ENCODE data around the gene SEC22A. TPM values are rescaled to one million over a fixed set of nuclear protein-coding genes. Genes with fewer than 3 reads are reported as not detected.

Gene SEC22A
- total RNA-seq, 1 donor from 2014 or later: 26.9 TPM

DNA sequence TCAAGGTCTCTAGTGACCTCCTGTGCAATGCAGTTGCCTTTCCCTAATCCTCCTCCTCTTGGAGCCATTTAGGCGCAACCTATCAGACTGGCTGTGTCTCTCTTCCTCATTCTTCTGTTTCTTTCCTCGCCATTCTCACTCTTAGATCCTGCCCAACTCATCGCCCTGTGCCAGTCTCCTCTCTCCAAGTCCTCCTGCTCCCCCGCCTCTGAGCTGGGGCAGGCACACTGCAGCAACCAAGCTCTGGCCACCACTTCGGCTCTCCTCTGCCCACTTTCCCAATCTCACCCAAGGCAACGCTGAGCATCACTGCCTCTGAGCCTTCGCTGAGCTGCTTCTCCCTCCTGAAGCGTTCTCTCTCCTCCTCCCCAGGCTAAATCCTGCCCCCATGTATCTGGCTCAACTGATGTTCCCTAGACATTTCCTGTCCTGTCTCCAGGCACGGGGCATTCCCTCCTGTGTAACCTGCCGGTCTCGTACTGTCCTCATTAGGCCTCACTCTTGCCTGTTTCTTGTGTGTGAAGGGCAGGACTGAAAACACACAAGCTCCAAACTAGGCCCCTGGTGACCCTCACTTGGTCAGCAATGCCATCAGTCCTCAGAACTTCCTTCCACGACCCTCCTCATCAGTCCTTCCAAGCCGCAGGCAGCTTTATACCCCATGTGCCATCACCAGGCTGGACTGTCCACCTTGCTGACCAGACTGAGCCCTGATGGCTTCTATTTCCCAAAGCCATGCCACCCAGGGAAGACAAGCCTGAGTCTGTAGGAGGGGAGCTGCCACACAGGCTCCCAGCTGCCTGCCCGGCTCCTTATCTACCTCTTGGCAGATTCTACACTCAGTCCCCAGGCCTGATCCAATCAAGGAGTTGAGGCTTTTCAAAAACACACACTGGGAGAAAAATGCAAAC, 85.6 kb downstream of the SEC22A start:
- H3K36me3 ChIP-seq (ENCODE audit: control insufficient read depth, insufficient read depth, low read length): no peaks in the 10 kb centered on the region
- H3K4me3 ChIP-seq (ENCODE audit: low read depth, low read length): no peak overlapping the region
- no peak for DNase-seq (ENCODE audit: low read depth)
- peaks cover 3% of the 10 kb centered on the region for H3K27me3 ChIP-seq (ENCODE audit: control insufficient read depth, insufficient read depth, low read length)
- no peak for TF ChIP-seq CTCF (IDR thresholded peaks at IDR 0.05; ENCODE audit: insufficient read depth, low read length, poor library complexity, severe bottlenecking)

DNA sequence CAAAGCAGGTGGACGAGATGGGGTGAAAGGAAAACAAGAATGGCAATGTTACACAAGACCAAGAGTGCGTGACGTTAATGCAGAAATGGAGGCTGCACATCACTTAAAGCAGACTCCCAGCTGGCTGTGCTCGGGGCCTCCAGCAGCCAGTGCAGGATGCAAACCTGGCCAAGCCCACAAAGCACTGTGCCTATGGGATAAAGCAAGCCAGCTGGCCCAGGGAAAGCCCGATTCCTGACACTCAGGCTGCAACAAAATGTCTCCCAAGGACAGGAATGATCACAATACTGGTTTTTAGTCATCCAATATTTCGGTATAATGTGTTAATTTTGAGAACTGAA, 86.2 kb downstream of the SEC22A start:
- peaks cover 3% of the 10 kb centered on the region for H3K27me3 ChIP-seq (ENCODE audit: control insufficient read depth, insufficient read depth, low read length)
- H3K4me3 ChIP-seq (ENCODE audit: low read depth, low read length): no peak overlapping the region
- DNase-seq (ENCODE audit: low read depth): no peak
- TF ChIP-seq CTCF (IDR thresholded peaks at IDR 0.05; ENCODE audit: insufficient read depth, low read length, poor library complexity, severe bottlenecking): no peak
- H3K36me3 ChIP-seq (ENCODE audit: control insufficient read depth, insufficient read depth, low read length): no peaks in the 10 kb centered on the region

- no peak for TF ChIP-seq CTCF (IDR thresholded peaks at IDR 0.05; ENCODE audit: insufficient read depth, low read length, poor library complexity, severe bottlenecking)
- Histone ChIP-seq H3K27me3 (ENCODE audit: control insufficient read depth, insufficient read depth, low read length) (peaks cover 4% of the 10 kb centered on the region), H3K4me3 (ENCODE audit: low read depth, low read length) (no peak overlapping the region), H3K36me3 (ENCODE audit: control insufficient read depth, insufficient read depth, low read length) (no peaks in the 10 kb centered on the region)
- DNase-seq (ENCODE audit: low read depth): no peak
Measured at GRCh38 chr3:123289391-123290106, 87.8 kb downstream of the SEC22A start.

DNA sequence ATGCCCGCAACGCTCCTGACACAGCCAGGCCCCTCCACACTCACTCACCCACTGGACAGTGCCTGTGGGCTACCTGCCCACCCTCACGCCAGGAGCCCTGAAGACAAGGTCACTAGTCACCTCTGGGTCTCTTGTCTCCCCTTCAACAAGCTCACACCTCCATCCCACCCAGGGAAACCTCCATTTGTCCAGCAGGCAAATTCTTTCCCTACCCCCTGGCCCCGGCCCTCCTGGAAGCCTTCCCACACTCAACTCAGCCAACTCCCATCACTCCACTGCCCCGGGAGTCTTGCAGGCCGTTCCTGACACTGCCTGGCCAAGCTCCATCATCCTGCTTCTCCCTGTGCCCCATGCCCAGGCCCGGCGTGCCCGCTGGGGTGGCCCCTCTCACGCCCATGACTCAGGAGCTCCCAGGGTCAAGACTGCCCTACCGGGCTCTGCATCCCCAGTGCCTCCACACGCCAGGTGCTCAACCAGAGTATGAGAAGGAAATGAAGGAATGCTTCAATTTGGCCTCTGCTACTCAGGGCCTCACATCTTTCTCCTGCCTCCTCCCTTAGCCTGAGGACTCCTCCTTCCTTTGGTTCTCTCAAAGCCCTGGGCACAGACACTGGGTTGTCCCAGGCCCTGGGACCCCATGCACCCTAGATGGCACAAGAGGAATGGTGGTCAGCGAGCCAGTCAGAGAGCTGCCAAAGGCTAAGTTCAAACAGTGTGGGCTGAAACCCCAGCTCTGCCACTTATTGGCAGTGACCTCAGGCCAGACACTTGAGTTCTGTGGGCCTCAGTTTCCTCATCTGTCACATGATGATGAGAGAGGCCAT, 88.6 kb downstream of the SEC22A start:
- Histone ChIP-seq H3K36me3 (ENCODE audit: control insufficient read depth, insufficient read depth, low read length) (no peaks in the 10 kb centered on the region), H3K4me3 (ENCODE audit: low read depth, low read length) (no peak overlapping the region), H3K27me3 (ENCODE audit: control insufficient read depth, insufficient read depth, low read length) (peaks cover 7% of the 10 kb centered on the region)
- no peak for DNase-seq (ENCODE audit: low read depth)
- TF ChIP-seq CTCF (IDR thresholded peaks at IDR 0.05; ENCODE audit: insufficient read depth, low read length, poor library complexity, severe bottlenecking): no peak

GRCh38 chr3:123290962-123291361, 89.2 kb downstream of the SEC22A start:
- peaks cover 10% of the 10 kb centered on the region for H3K27me3 ChIP-seq (ENCODE audit: control insufficient read depth, insufficient read depth, low read length)
- H3K4me3 ChIP-seq (ENCODE audit: low read depth, low read length): no peak overlapping the region
- no peaks in the 10 kb centered on the region for H3K36me3 ChIP-seq (ENCODE audit: control insufficient read depth, insufficient read depth, low read length)
- no peak for TF ChIP-seq CTCF (IDR thresholded peaks at IDR 0.05; ENCODE audit: insufficient read depth, low read length, poor library complexity, severe bottlenecking)
- no peak for DNase-seq (ENCODE audit: low read depth)

Measured in kidney epithelial cell (primary cell).